ENCODE results near the gene CGREF1.
A peak's percentile ranks its signal among the peaks of the same experiment; 100 is the strongest.
"Not testable (repeated sequence)": the region's sequence is repeated elsewhere in the genome, so short reads cannot be mapped to it uniquely, and the experiment has no call there.

The CGREF1 gene

DNA sequence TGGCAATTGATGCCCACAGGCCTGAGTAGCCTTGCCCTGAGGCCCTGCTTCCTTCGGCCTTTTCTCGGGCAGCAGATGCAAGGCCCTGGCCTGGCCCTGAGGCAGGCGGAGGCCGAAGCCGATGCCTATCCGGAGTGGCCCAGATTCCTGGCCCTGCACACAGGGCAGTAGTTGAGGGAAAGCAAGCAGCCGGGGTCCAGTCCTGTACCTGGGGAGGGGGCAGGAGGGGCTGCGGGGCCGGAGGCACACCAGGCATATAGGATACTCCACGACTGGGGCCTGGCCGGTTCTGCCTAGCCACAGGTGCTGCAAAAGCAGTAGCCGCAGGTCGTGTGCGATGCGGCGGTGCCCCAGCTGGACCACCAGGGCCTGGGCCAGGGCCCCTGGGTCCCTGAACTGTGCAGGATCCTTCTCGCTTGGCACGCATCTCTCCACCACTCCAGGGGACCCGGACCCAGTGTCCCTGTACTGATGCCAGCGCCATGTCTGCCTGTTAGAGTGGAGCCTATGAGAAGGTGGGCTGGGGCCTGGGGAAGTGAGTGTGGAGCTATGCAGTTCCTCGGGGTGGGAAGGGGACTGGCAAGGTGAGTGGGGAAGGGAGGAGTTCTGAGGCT is 18.5 kb upstream of the CGREF1 start:
- DNase-seq = no peak

DNA sequence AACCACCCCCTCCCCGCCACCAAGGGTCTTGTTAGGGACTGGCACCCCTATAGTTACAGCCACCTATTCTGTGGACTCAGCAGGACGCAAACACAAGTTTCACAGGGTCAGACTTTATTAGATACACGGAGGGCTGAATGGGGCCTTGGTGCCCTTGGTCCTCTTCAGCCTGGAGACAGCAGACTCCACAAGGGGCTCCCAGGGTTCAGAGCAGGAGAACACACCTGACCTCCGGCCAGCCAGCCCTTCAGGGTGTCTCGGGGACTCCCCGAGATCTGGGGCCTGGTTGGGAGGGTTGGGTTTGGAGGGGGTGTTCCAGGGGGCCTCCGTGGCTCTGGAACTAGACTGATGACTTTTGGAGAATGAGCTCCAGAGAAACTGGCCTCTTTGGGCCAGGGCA is 17.8 kb upstream of the CGREF1 start:
- no peak for DNase-seq

DNA sequence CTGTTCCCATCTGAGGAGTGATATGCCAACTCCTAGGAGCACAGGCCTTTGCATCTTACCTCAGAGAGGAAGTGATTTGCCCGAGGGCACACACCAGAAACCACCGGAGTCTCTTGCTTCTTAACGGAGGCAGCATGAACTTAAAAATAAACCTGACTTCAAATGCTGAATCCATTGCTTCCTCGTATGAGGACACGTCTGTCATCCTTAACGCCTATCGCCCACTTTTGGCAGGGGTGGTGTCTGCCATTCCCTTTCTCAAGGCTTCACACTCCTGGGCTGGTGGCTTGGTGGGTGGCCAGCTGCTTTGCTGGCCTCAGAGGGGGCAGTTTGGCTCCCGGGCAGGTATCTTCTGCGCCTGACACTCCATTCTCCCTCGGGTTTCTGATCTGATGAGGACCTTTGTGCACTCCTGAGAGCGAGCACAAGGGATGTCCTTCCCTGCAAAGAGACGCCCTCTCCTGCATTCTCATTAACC is 16.6 kb upstream of the CGREF1 start:
- no peak for DNase-seq

DNA sequence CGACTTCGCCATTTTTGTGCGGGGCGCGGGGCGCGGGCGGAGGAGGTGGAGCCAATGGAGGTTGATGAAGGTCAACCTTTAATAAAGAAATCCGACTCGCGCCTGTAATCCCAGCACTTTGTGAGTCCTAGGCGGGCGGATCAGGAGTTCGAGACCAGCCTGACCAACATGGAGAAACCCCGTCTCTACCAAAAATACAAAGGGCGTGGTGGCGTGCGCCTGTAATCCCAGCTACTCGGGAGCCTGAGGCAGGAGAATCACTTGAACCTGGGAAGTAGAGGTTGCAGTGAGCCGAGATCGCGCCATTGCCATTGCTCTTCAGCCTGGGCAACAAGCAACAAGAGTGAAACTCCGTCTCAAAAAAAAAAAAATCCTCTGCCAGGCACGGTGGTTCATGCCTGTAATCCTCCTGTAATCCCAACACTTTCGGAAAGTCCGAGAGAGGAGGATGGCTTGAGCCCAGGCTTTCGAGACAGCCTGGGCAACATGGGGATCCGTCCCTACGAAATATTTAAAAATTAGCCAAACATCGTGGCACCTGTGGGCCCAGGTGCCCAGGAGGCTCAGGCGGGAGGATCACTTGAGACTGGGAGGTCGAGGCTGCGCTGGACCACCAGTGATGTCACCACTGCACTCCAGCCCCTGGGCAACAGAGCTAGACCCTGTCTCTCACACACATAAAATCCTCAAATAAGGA is 16.0 kb upstream of the CGREF1 start:
- DNase-seq = no peak

DNA sequence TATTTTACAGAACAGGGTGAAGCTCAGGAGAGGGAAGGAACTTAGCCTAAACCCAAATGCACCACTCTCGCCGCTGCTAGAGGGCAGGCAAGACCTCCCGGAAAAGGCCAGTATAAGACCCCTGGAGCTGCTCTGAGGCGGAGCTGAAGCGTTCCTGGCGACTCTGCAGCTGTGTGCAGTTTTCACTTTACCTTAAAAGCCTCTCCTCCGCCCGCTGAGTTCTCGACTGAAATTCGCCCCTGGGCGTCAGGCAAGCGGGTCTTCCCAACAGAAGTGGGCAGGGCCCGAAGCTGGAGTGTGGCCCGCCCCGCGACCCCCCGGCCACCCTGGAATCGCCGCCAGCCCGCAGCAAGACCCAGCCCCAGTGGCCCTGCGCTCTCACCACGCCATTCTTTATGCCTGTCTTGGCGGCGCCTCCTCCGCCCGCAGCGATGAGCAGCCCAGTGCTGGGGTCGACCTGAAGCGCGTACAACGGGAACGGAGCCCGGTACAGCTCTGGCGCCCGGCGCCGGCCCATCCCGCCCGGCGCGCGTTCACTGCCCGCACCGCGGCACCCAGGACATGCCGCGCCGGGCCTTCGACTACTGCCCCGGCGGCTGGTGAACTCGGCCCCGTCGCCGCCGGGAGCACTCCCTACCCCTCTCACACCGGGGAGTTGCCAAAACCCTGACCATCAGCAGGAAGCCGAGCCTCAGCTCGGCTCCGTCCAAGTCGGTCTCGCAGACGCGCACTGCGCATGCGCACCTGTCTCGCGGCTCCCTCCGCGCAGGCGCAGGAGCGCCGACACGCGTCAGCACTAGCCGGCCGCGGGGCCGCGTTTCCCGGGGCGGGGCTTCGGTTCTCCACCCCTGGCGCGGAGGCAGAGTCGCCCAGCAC is 15.2 kb upstream of the CGREF1 start, which contains the start of gene PREB:
TSS of gene PREB (minus strand) at position 732 of the 876 bp plus-strand sequence. CDS start at position 517, 215 bp downstream.
- DNase-seq = peak; percentile 96

DNA sequence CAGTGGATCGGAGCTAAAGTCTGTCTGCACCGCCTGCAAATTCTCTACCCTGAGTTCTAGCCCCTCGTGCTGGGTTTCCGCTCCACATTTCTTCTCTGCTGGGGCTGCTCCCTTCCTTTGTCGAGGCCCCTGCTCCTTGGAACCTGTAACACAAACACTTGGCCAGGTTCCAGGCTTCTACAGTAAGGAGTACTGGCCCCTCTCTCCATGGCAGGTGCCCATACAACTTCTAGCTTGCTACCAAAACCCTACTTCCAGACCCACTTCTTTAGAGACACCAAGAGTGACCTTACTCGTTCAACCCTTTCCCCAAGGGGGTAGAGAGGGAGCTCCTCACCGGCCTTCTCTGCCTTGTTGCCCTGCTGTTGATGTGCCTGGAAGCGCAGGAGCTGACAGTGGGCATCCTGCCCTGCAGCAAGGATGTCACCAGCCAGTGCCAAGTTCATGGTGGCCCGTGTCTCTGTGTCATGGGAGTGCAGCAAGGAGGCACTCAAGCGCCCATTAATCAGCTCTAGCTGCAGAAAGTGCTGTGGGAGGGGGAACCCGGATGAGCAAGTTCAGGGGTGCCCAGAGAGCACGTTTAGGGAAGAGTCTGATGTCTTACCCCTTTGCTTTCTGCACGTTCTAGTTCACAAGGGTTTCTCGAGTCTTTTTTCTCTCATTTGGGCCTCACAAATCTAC is 14.4 kb upstream of the CGREF1 start:
- no peak for DNase-seq

DNA sequence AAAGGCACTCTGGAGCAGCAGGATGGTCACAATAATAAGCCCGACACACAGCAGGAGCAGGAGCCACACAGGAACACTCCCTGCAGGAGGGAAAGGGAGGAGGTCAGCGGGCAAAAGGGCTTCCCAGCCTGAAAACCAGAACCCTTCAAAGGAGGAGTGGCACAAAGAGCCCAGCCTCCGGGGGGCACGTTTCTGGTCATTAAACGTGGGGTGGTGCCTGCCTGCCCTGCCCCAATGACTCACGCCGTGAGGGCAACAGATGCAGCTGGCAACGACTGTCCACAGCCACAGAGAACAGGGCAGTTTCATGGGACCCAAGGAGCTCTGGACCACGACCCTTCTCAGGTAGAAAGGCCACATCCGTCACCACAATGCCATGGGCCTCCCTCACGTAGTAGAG is 12.5 kb upstream of the CGREF1 start:
- no peak for DNase-seq

DNA sequence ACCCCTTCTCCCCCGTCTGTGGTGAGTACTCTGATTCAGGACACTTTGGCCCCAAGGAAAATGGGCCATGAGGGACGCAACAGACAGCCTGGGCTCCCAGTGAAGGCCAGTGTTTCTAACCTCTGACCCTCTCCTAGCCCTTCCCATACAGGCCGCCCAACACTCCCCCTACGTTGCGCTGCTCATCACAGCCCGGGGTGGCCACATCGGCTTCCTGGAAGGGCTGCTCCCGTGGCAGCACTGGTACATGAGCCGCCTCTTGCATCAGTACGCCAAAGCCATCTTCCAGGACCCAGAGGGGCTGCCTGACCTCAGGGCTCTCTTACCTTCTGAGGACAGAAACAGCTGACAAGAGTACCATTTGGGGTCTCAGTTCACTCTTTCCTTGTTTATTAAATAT is 11.5 kb upstream of the CGREF1 start:
- DNase-seq = no peak

DNA sequence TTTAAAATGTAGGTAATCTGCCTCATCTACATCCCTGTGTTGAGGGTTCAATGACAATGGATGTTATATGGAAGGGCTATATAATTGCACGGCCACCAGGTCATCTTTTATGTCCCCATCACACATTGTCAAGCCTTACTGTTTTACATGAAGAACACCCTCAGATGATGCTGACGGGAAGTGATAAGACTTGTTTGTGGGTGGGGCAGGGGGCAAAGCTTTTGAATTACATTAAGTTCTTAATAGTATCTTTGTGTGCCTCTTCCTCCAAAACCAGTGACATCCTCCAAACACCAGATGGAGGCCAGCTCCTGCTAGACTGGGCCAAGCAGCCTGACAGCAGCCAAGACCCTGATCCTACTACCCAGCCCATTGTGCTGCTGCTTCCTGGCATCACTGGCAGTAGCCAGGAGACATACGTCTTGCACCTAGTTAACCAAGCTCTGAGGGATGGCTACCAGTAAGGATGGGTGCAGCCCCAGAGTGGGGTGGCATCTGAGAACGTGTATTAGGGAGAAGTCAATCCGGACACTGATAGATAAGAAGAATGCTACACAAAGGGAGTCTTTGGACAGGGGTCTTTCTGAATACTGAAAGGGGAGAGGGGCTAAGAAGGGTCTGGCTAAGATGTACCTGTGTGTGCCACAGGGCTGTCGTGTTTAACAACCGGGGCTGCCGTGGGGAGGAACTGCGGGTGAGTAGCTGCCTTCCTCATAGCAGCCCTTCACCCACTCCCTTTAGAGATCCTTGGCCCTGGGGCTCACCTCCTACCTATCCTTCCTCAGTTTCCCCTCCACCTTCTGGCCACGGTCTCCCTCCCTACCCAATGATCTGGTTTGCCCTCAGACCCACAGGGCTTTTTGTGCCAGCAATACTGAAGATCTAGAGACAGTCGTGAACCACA is 10.0 kb upstream of the CGREF1 start:
- DNase-seq = no peak

DNA sequence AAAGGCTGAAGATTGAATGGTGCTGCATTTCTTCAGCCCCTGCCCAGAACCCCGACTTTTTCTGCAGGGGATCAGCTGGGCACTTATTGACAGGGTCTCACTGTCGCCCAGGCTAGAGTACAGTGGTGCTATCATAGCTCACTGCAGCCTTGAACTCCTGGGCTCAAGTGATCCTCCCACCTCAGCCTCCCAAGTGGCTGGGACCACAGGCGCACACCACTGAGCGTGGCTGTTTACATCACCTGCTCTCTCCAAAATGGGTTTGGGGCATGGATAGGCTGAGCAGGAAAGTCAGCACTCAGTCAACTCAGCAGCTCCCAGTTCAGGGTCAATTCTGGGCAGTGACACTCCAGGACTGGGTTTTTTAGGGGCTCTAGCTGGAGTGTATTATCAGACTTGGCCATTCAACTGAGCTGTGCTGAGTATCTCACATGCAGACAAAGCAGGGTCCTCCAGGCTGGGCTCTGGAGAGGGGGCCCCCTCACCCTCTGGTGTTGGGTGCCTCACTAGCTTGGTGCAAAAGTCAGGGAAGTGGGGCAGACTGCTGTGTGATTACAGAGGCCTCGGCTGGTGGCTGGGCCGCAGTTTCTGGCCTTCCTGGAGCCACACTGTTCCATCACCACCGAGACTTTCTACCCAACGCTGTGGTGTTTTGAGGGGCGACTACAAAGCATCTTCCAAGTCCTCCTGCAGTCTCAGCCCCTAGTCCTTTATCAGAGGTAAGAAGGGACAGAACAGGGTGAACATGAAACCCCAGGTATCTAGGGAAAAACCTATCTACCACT is 9.1 kb upstream of the CGREF1 start:
- DNase-seq = no peak

DNA sequence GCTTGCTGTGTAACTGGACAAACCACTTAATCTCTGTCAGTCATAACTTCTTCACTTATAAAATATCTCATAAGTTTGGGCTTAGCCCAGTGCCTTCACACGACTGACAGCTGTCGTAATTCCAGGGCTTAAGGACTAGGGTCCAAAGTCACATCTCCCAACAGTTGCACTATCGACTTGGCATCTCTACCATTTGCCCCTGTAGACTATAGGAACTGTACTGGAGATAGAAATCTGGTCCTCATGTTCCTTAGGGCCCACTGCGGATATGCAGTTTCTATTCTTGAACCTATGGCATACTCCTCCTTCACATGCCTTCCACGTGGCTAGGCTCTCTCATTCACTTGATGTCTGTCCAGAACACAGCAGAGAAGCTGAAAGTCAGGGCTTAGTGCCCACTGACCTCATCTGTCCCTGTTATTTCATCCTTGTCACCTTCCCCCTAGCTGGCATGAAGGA is 7.4 kb upstream of the CGREF1 start:
- no peak for DNase-seq

DNA sequence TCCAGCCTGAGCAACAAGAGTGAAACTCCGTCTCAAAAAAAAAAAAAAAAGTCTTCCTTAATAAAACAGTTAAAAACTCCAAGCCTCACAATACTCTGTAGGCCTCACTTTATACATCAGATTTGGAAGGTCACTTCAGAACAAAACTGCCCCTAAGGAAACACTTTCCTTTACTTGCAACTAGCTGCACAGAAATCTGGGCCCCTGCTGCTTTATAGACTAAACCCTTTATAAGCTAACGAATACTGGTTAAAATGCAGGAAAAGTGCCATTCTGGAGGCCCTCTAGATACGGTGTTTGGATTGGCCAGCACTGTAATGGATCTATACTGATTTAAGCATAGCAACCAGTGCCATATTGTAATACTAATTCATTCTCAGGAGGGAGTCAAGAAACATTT is 6.2 kb upstream of the CGREF1 start:
- no peak for DNase-seq

DNA sequence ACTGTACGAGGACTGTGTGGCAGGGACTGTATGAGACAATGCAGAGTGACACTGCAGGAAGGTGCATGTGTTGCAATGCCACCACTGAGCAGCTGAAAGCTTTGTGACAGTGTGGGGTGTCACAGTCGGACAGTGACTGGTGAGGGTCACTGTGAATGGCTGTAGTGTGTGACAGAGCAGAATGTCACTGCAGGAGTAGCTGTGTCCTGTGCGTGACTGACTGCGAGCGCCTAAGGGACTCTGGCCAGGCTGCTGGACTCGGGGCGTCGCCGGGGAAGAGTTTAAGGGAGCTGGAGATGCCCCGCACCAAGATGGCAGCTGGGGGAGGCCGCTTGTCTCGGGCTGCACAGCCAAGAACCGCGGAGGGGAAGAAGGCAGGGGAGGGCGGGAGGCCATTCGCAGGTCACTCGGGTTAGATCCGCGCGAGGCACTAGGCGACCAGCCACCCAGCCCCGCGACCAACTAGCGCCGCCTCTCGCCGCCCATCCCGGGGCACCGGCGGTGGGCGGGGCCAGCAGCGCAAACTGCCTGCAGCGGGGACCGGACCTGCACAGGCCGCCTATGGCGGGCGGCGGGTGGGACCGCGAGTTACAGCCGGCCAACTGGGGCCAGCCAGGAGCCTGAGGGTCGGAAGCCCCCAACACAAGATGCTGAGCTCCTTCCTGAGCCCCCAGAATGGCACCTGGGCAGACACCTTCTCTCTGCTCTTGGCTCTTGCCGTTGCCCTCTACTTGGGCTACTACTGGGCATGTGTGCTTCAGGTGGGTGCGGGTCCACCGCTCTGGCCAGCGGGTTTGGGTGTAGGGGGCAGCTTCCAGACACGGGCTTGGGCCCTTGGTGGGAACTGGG is 4.6 kb upstream of the CGREF1 start, which contains the start of gene ABHD1:
TSS of gene ABHD1 (plus strand) at position 514 of the 849 bp plus-strand sequence. CDS start at position 648, 134 bp downstream.
- no peak for DNase-seq

DNA sequence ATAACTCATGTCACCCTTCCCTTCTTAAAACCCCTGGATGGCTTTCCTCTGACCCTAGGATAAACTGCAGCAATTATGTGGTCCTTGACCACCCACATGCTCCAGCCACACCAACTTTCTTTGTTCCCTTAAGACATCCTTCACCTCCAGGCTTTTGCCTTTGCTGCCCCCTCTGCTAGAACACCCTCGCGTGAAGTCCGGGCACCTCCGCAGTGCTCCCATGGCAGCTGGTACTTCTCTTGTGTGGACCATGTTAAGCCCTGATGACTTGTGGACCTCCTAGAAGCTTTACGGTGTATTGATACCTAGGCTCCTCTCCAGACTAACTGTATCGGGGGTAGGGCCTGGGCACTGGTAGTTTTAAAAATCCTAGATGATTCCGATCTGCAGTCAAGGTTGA is 3.9 kb upstream of the CGREF1 start:
- DNase-seq = no peak

DNA sequence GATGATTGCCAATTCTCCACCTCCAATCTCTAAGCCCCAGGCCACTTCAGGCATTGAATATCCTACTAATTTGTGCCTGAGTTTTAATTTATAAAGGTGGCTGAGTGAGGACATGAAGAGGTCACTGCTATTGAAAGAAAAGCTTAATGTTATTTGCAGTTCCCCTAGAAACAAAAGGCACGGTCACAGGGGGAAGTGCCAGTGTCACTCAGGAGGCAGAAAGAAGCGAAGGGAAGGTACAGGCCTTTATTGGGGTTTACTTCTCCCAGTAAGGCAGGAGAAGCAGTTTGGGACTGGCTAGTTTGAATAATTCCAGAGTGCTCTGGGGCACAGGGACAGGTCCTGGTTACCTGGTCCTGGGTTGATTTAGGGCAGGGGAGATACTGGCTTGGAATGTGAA is 3.0 kb upstream of the CGREF1 start:
- no peak for DNase-seq

DNA sequence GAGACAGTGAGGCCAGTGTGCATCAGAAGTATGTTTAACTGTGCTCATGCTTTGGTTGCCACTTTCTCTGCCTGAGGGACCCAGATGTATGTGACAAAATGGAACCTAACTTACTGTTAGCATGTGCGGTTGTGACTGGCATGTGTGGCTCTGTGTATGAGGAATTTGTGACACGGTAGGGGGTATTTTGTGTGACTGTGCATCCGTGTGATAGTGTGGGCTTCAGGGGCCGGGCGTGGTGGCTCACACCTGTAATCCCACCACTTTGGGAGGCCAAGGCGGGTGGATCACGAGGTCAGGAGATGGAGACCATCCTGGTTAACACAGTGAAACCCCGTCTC is 372 bp upstream of the CGREF1 start:
- not testable (repeated sequence) for DNase-seq

DNA sequence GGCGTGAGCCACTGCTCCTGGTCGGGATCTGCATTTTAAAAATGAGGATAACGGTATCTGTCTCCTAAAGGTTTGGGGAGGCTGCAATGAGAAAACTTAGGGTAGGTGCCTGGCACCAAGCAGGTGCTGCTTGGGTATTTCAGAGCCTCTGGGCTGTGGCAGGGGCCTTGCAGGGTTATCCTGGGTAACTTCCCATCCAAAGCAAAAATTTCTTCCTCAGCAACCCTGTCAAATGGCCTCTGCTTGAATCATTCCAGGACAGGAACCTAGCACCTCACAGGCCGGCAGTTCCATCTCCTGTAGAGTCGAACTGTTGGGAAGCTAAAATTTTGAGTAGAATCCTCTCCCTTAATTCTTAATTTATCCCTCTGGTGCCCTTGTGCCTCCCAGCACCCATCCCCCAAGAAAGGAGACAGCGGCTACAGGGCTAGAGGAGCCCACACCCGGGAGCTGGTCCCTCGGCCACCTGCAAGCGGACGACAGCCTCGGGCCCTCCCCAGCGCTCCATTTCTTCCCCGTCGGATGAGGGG is 868 bp downstream of the CGREF1 start:
- DNase-seq = no peak

DNA sequence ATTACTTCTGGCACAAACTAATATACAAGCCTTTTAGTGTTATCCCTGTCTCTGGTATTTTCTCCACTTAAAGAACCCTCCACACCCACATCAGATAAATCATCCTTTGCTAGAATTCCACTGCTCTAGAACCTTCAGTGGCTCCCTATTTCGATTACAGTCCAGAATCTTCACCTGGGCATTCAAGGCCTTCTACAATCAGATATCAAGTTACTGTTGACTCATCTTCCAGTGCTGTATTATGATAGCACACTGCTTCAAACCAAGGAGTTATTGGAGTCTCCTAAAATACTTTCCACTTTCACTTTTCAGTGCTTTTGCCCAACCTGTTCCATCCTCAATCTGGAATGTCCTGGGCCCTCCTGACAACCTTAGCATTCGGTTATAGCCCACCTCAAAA is 3.4 kb downstream of the CGREF1 start:
- DNase-seq = no peak

DNA sequence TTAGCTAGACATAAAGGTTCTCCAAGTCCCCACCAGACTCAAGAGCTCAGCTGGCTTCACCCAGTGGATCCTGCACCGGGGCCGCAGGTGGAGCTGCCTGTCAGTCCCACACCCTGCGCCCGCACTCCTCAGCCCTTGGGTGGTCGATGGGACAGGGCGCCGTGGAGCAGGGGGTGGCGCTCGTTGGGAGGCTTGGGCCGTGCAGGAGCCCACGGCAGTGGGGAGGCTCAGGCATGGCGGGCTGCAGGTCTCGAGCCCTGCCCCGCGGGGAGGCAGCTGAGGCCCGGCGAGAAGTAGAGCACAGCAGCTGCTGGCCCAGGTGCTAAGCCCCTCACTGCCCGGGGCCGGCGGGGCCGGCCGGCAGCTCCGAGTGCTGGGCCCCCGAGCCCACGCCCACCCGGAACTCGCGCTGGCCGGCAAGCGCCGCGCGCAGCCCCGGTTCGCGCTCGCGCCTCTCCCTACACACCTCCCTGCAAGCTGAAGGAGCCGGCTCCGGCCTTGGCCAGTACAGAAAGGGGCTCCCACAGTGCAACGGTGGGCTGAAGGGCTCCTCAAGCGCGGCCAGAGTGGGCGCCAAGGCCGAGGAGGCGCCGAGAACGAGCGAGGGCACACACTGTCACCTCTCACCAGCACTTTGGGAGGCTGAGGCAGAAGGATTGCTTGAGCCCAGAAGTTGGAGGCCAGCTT is 7.4 kb downstream of the CGREF1 start:
- DNase-seq = not testable (repeated sequence)

All from T1000 (cell line).